IMR-90 (cell line): ENCODE measurements around the gene GPC6. TPM values are rescaled to one million over a fixed set of nuclear protein-coding genes. Genes with fewer than 3 reads are reported as not detected.

ENCODE experiments used
- ATAC-seq: fragments of 200-7000 bp; cut with Tn5 transposase; 2 replicates; pipeline ENCODE4 v1.9.1; 2020; ENCODE audit warnings: low read depth, mild to moderate bottlenecking, moderate library complexity
- BruUV-seq: library from RNA; stranded (reverse); fragments of 400-500 nt; replicated peaks from 2 replicates; lab custom pipeline; 2021; lab: Mats Ljungman, UMichigan
- CTCF ChIA-PET: fragments of 300-600 bp; formaldehyde crosslinking; extraction: SDS; loops from one replicate; lab custom pipeline; 2021; ENCODE audit warnings: antibody characterized with exemption; lab: Yijun Ruan, JAX
- POLR2A ChIA-PET: fragments of 300-600 bp; sonication (Branson Sonifier 250); formaldehyde crosslinking; loops from one replicate; lab custom pipeline; 2022; ENCODE audit warnings: antibody characterized with exemption; ENCODE audit not compliant: unreplicated experiment; lab: Charles Lee
- DNase-seq: peaks from one replicate; pipeline ENCODE4 v3.0.0; 2013
- H2AFZ ChIP-seq: replicated peaks from 2 replicates; pipeline ENCODE3; 2013; ENCODE audit warnings: low read length, mild to moderate bottlenecking; ENCODE audit not compliant: poor library complexity
- H2AK5ac ChIP-seq: 2 replicates; pipeline ENCODE4 v1.6.1; 2013; ENCODE audit warnings: low read depth, low read length, inconsistent platforms
- H2AK9ac ChIP-seq: replicated peaks from 2 replicates; pipeline ENCODE3; 2013; ENCODE audit warnings: mild to moderate bottlenecking, low read depth, low read length, moderate library complexity; ENCODE audit not compliant: poor library complexity
- H2BK120ac ChIP-seq: 2 replicates; pipeline ENCODE4 v1.6.1; 2013; ENCODE audit warnings: low read depth, low read length, inconsistent platforms
- H2BK15ac ChIP-seq: 3 replicates; pipeline ENCODE4 v1.6.1; 2013; ENCODE audit warnings: low read depth, low read length, inconsistent platforms
- H2BK20ac ChIP-seq: 2 replicates; pipeline ENCODE4 v1.6.1; 2013; ENCODE audit warnings: low read depth, mild to moderate bottlenecking, inconsistent platforms, low read length, moderate library complexity
- H2BK5ac ChIP-seq: 2 replicates; pipeline ENCODE4 v1.6.1; 2013; ENCODE audit warnings: mild to moderate bottlenecking, low read depth, low read length, inconsistent platforms; ENCODE audit not compliant: poor library complexity, severe bottlenecking
- H3K14ac ChIP-seq: replicated peaks from 2 replicates; pipeline ENCODE4 v1.6.1; 2013; ENCODE audit warnings: low read depth, low read length, inconsistent platforms
- H3K18ac ChIP-seq: 2 replicates; pipeline ENCODE4 v1.6.1; 2013; ENCODE audit warnings: low read depth, low read length, control low read depth
- H3K23ac ChIP-seq: 2 replicates; pipeline ENCODE4 v1.6.1; 2013; ENCODE audit warnings: low read depth, low read length, inconsistent platforms
- H3K27ac ChIP-seq: 2 replicates; pipeline ENCODE4 v1.5.1; 2013; ENCODE audit warnings: mild to moderate bottlenecking, control low read depth, low read length; ENCODE audit not compliant: insufficient read depth
- H3K27me3 ChIP-seq: 2 replicates; pipeline ENCODE4 v1.6.1; 2013; ENCODE audit warnings: low read length; ENCODE audit not compliant: control insufficient read depth, insufficient read depth
- H3K36me3 ChIP-seq: 2 replicates; pipeline ENCODE4 v1.6.1; 2013; ENCODE audit warnings: low read length, mixed read lengths; ENCODE audit not compliant: control insufficient read depth, insufficient read depth
- H3K4ac ChIP-seq: 2 replicates; pipeline ENCODE4 v1.6.1; 2013; ENCODE audit warnings: low read depth, low read length, inconsistent platforms
- H3K4me1 ChIP-seq: 2 replicates; pipeline ENCODE4 v1.6.1; 2013; ENCODE audit warnings: low read length, mixed read lengths; ENCODE audit not compliant: control insufficient read depth, insufficient read depth
- H3K4me2 ChIP-seq: 2 replicates; pipeline ENCODE4 v1.6.1; 2013; ENCODE audit warnings: low read depth, mild to moderate bottlenecking, control low read depth, low read length, moderate library complexity
- H3K4me3 ChIP-seq: 2 replicates; pipeline ENCODE4 v1.5.1; 2013; ENCODE audit warnings: low read depth, mild to moderate bottlenecking, control low read depth, low read length, moderate library complexity; ENCODE audit not compliant: insufficient read depth
- H3K56ac ChIP-seq: 2 replicates; pipeline ENCODE4 v1.6.1; 2013; ENCODE audit warnings: low read length, inconsistent platforms; ENCODE audit not compliant: insufficient read depth; ENCODE audit errors: extremely low read depth
- H3K79me1 ChIP-seq, 2 experiments: 2 replicates each; pipeline ENCODE4 v1.6.1; 2013; ENCODE audit warnings: low read length in 2 of 2, inconsistent platforms in 1 of 2, low read depth in 1 of 2
- H3K9ac ChIP-seq: 2 replicates; pipeline ENCODE4 v1.6.1; 2013; ENCODE audit warnings: low read depth, low read length, control low read depth
- H3K9me1 ChIP-seq: 2 replicates; pipeline ENCODE4 v1.6.1; 2013; ENCODE audit warnings: low read length, inconsistent platforms; ENCODE audit not compliant: insufficient read depth
- H3K9me3 ChIP-seq: 2 replicates; pipeline ENCODE4 v1.6.1; 2013; ENCODE audit warnings: low read length; ENCODE audit not compliant: control insufficient read depth, insufficient read depth
- H4K20me1 ChIP-seq: 2 replicates; pipeline ENCODE4 v1.6.1; 2013; ENCODE audit warnings: low read length, inconsistent platforms; ENCODE audit not compliant: insufficient read depth
- H4K5ac ChIP-seq: 2 replicates; pipeline ENCODE4 v1.6.1; 2013; ENCODE audit warnings: mild to moderate bottlenecking, low read depth, low read length, control low read depth
- H4K8ac ChIP-seq, 2 experiments: 2 replicates each; pipeline ENCODE4 v1.6.1; 2013; ENCODE audit warnings: low read depth in 2 of 2, low read length in 2 of 2, control low read depth in 1 of 2, inconsistent platforms in 1 of 2
- H4K91ac ChIP-seq: 2 replicates; pipeline ENCODE4 v1.6.1; 2013; ENCODE audit warnings: low read depth, low read length, inconsistent platforms; ENCODE audit not compliant: insufficient read depth
- BHLHE40 ChIP-seq: fragments of 150-350 bp; IDR thresholded peaks from 2 replicates; pipeline ENCODE4 v1.6.1; 2016; ENCODE audit warnings: mild to moderate bottlenecking, low read depth, low read length
- CEBPB ChIP-seq: IDR thresholded peaks from 2 replicates; pipeline ENCODE4 v1.6.1; 2012; ENCODE audit warnings: low read depth, low read length, improper control_type of control experiment
- ELK1 ChIP-seq: fragments of 150-350 bp; IDR thresholded peaks from 2 replicates; pipeline ENCODE4 v1.6.1; 2016; ENCODE audit warnings: low read depth, mild to moderate bottlenecking, low read length, moderate library complexity, borderline replicate concordance
- FOS ChIP-seq: fragments of 150-350 bp; IDR thresholded peaks from 2 replicates; pipeline ENCODE4 v1.6.1; 2016; ENCODE audit warnings: low read depth, low read length
- MAFK ChIP-seq: IDR thresholded peaks from 2 replicates; pipeline ENCODE4 v1.6.1; 2012; ENCODE audit warnings: low read depth, low read length, improper control_type of control experiment
- MAZ ChIP-seq: IDR thresholded peaks from 2 replicates; pipeline ENCODE4 v1.6.1; 2012; ENCODE audit warnings: low read depth, mild to moderate bottlenecking, low read length, improper control_type of control experiment, moderate library complexity, borderline replicate concordance
- NFE2L2 ChIP-seq: fragments of 150-350 bp; IDR thresholded peaks from 2 replicates; pipeline ENCODE4 v1.6.1; 2016; ENCODE audit warnings: low read depth, mild to moderate bottlenecking, low read length
- POLR2A ChIP-seq: IDR thresholded peaks from 2 replicates; pipeline ENCODE4 v1.6.1; 2012; ENCODE audit warnings: mild to moderate bottlenecking, low read depth, low read length
- RAD21 ChIP-seq: IDR thresholded peaks from 2 replicates; pipeline ENCODE4 v1.6.1; 2012; ENCODE audit warnings: low read length, improper control_type of control experiment
- RCOR1 ChIP-seq: IDR thresholded peaks from 2 replicates; pipeline ENCODE4 v1.6.1; 2012; ENCODE audit warnings: mild to moderate bottlenecking, low read length, improper control_type of control experiment; ENCODE audit not compliant: insufficient replicate concordance
- SMC3 ChIP-seq: fragments of 150-350 bp; IDR thresholded peaks from 2 replicates; pipeline ENCODE4 v1.6.1; 2016; ENCODE audit warnings: low read depth, mild to moderate bottlenecking, antibody characterized with exemption, low read length, moderate library complexity
- USF2 ChIP-seq: fragments of 150-350 bp; IDR thresholded peaks from 2 replicates; pipeline ENCODE4 v1.6.1; 2017; ENCODE audit warnings: mild to moderate bottlenecking, antibody characterized with exemption, low read length, low read depth
- WGBS, 2 experiments: methylation state at CpG; one replicate each; pipeline versions ENCODE4 v1.1.5 to v1.1.7; 2013; ENCODE audit warnings: missing lambda C conversion rate in 2 of 2; ENCODE audit not compliant: insufficient read length in 1 of 2; ENCODE audit errors: extremely low coverage in 2 of 2; 5-methylcytosine and 5-hydroxymethylcytosine counted together
- dilution Hi-C: fragments of 300-500 bp; cut with HindIII; formaldehyde crosslinking; loops from one replicate; pipeline ENCODE4 v1.14.3; 2018; ENCODE audit warnings: low sequenced_read_pairs; ENCODE audit not compliant: unreplicated experiment
- in situ Hi-C: fragments of 300-500 bp; cut with MboI; formaldehyde crosslinking; loops from 3 replicates; pipeline ENCODE4 v1.14.3; 2019; ENCODE audit warnings: low sequenced_read_pairs, inconsistent platforms, mixed read lengths
- intact Hi-C: fragments of 100-400 bp; cut with micrococcal nuclease; formaldehyde crosslinking; loops from 2 replicates; pipeline ENCODE4 v1.10.0; 2022
- polyA plus RNA-seq, 3 experiments: library from polyadenylated mRNA; depleted of rRNA; stranded (reverse); fragments of >200 nt; gene quantifications; 2 replicates each; pipeline ENCODE4 v1.2.3, GENCODE V29; 2012; ENCODE audit warnings: low replicate concordance in 1 of 3
- total RNA-seq: library from RNA; depleted of rRNA; stranded (reverse); fragments of >200 nt; gene quantifications from 2 replicates; pipeline ENCODE4 v1.2.3, GENCODE V29; 2012
- TF ChIP-seq, protein P1 (sequence below): conservative IDR thresholded peaks from 2 replicates; pipeline ENCODE4 v1.5.1; 2012; ENCODE audit warnings: mild to moderate bottlenecking, low read depth, low read length, improper control_type of control experiment

GPC6 gene
- total and polyA plus RNA-seq, 2 of the 4 experiments (the other 2 are of a cell fraction): 14.9 to 39.4 TPM

DNA sequence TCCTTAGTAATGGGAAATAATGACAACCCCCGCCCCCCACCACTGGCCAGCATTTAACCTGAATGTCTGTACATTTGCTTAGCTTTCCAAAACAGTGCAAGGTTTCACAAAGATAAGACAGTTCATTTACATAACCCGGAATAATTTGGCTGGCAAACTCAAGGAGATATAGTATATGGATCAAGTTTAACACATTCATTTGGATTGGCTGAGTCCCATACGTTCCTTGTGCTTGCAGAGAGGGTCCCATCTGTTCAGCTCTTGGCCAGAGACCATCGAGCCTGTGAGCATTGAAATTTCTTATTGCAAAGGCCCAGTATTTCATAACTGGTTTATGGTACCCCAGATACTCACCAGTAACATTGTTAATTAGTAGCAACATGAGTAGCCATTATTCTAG is 116.5 kb downstream of the GPC6 start:
- POLR2A ChIA-PET: no interaction called here
- WGBS, 2 experiments: no CpG with 5 or more reads among the region's 4 CpGs
- ATAC-seq: no peak
- Histone ChIP-seq H2AK9ac (no peak overlapping the region), H3K23ac (no peak overlapping the region), H2BK20ac (no peak overlapping the region), H3K9me1 (no peaks in the 10 kb centered on the region), H4K91ac (no peak overlapping the region), H3K79me1 (peaks cover 0 to 6% of the 10 kb centered on the region in 2 experiments; a peak in 2 of 4 replicates), H2AK5ac (no peak overlapping the region), H3K18ac (no peak overlapping the region), H2AFZ (no peak overlapping the region), H3K4me1 (no peaks in the 10 kb centered on the region), H2BK5ac (no peak overlapping the region), H3K4ac (no peak overlapping the region), H2BK120ac (no peak overlapping the region), H4K5ac (no peak overlapping the region), H3K4me2 (no peak overlapping the region), H3K9me3 (peaks cover 5% of the 10 kb centered on the region), H3K9ac (no peak overlapping the region), H3K56ac (no peak overlapping the region), H2BK15ac (no peak overlapping the region), H4K8ac (no peak overlapping the region), H3K27ac (no peak overlapping the region), H3K4me3 (no peak overlapping the region), H3K27me3 (no peaks in the 10 kb centered on the region), H3K36me3 (no peaks in the 10 kb centered on the region), H3K14ac (no peak overlapping the region), H4K20me1 (no peaks in the 10 kb centered on the region; the same call in 1 of the 2 replicates)
- intact Hi-C loops: no loop called here
- CTCF ChIA-PET: no interaction called here
- in situ Hi-C loops: no loop called here
- DNase-seq: no peak
- dilution Hi-C loops: no loop called here
- TF ChIP-seq SMC3: no peak
- no peak for TF ChIP-seq MAZ
- no peak for TF ChIP-seq ELK1
- TF ChIP-seq RAD21: no peak
- no peak for TF ChIP-seq POLR2A
- no peak for TF ChIP-seq RCOR1
- no peak for TF ChIP-seq CEBPB
- TF ChIP-seq, protein P1, sequence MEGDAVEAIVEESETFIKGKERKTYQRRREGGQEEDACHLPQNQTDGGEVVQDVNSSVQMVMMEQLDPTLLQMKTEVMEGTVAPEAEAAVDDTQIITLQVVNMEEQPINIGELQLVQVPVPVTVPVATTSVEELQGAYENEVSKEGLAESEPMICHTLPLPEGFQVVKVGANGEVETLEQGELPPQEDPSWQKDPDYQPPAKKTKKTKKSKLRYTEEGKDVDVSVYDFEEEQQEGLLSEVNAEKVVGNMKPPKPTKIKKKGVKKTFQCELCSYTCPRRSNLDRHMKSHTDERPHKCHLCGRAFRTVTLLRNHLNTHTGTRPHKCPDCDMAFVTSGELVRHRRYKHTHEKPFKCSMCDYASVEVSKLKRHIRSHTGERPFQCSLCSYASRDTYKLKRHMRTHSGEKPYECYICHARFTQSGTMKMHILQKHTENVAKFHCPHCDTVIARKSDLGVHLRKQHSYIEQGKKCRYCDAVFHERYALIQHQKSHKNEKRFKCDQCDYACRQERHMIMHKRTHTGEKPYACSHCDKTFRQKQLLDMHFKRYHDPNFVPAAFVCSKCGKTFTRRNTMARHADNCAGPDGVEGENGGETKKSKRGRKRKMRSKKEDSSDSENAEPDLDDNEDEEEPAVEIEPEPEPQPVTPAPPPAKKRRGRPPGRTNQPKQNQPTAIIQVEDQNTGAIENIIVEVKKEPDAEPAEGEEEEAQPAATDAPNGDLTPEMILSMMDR: no peak
- no peak for TF ChIP-seq BHLHE40
- no peak for TF ChIP-seq USF2
- TF ChIP-seq FOS: no peak
- TF ChIP-seq NFE2L2: no peak
- TF ChIP-seq MAFK: no peak
- BruUV-seq: no TSS peak
